ENCODE measurements around the gene DYNLRB1.

DYNLRB1 gene

GRCh38 chr20:34581341-34582184, 65.3 kb downstream of the DYNLRB1 start:
- no peaks in the 10 kb centered on the region for H3K9me3 ChIP-seq (ENCODE audit: control insufficient read depth in 1 of 2, low read length in 2 of 2)
- peaks cover 17 to 28% of the 10 kb centered on the region in 2 donors for H3K4me1 ChIP-seq (ENCODE audit: control insufficient read depth in 1 of 2, insufficient read depth in 2 of 2, low read length in 2 of 2)
- no peaks in the 10 kb centered on the region for H3K27me3 ChIP-seq (ENCODE audit: control insufficient read depth in 1 of 2, insufficient read depth in 2 of 2, low read length in 2 of 2)
- no peak overlapping the region for H3K27ac ChIP-seq (ENCODE audit: low read depth, low read length)
- H3K4me3 ChIP-seq (ENCODE audit: low read depth in 1 of 2, low read length in 2 of 2), result no peak overlapping the region
- H3K9ac ChIP-seq (ENCODE audit: low read depth in 1 of 2, low read length in 2 of 2), result no peak overlapping the region
- peaks cover 7 to 21% of the 10 kb centered on the region in 2 donors for H3K36me3 ChIP-seq (ENCODE audit: control insufficient read depth in 1 of 2, insufficient read depth in 2 of 2, low read length in 2 of 2)

- peaks cover 17 to 28% of the 10 kb centered on the region in 2 donors for H3K4me1 ChIP-seq (ENCODE audit: control insufficient read depth in 1 of 2, insufficient read depth in 2 of 2, low read length in 2 of 2)
- H3K9me3 ChIP-seq (ENCODE audit: control insufficient read depth in 1 of 2, low read length in 2 of 2), result no peaks in the 10 kb centered on the region
- H3K9ac ChIP-seq (ENCODE audit: low read depth in 1 of 2, low read length in 2 of 2), result no peak overlapping the region
- H3K36me3 ChIP-seq (ENCODE audit: control insufficient read depth in 1 of 2, insufficient read depth in 2 of 2, low read length in 2 of 2), result peaks cover 7 to 21% of the 10 kb centered on the region in 2 donors
- no peak overlapping the region for H3K4me3 ChIP-seq (ENCODE audit: low read depth in 1 of 2, low read length in 2 of 2)
- H3K27me3 ChIP-seq (ENCODE audit: control insufficient read depth in 1 of 2, insufficient read depth in 2 of 2, low read length in 2 of 2), result no peaks in the 10 kb centered on the region
- no peak overlapping the region for H3K27ac ChIP-seq (ENCODE audit: low read depth, low read length)
Measured at GRCh38 chr20:34582221-34582620, 66.0 kb downstream of the DYNLRB1 start.

- Histone ChIP-seq H3K4me3 (ENCODE audit: low read depth in 1 of 2, low read length in 2 of 2) (no peak overlapping the region), H3K4me1 (ENCODE audit: control insufficient read depth in 1 of 2, insufficient read depth in 2 of 2, low read length in 2 of 2) (peaks cover 17 to 28% of the 10 kb centered on the region in 2 donors), H3K9ac (ENCODE audit: low read depth in 1 of 2, low read length in 2 of 2) (no peak overlapping the region), H3K36me3 (ENCODE audit: control insufficient read depth in 1 of 2, insufficient read depth in 2 of 2, low read length in 2 of 2) (peaks cover 7 to 21% of the 10 kb centered on the region in 2 donors), H3K27ac (ENCODE audit: low read depth, low read length) (no peak overlapping the region), H3K27me3 (ENCODE audit: control insufficient read depth in 1 of 2, insufficient read depth in 2 of 2, low read length in 2 of 2) (no peaks in the 10 kb centered on the region), H3K9me3 (ENCODE audit: control insufficient read depth in 1 of 2, low read length in 2 of 2) (no peaks in the 10 kb centered on the region)
Measured at GRCh38 chr20:34582911-34583310, 66.7 kb downstream of the DYNLRB1 start.

GRCh38 chr20:34583544-34583943, 67.3 kb downstream of the DYNLRB1 start:
- peaks cover 7 to 21% of the 10 kb centered on the region in 2 donors for H3K36me3 ChIP-seq (ENCODE audit: control insufficient read depth in 1 of 2, insufficient read depth in 2 of 2, low read length in 2 of 2)
- peaks cover 17 to 27% of the 10 kb centered on the region in 2 donors for H3K4me1 ChIP-seq (ENCODE audit: control insufficient read depth in 1 of 2, insufficient read depth in 2 of 2, low read length in 2 of 2)
- no peak overlapping the region for H3K4me3 ChIP-seq (ENCODE audit: low read depth in 1 of 2, low read length in 2 of 2)
- H3K9ac ChIP-seq (ENCODE audit: low read depth in 1 of 2, low read length in 2 of 2), result no peak overlapping the region
- H3K9me3 ChIP-seq (ENCODE audit: control insufficient read depth in 1 of 2, low read length in 2 of 2), result no peaks in the 10 kb centered on the region
- no peak overlapping the region for H3K27ac ChIP-seq (ENCODE audit: low read depth, low read length)
- no peaks in the 10 kb centered on the region for H3K27me3 ChIP-seq (ENCODE audit: control insufficient read depth in 1 of 2, insufficient read depth in 2 of 2, low read length in 2 of 2)

DNA sequence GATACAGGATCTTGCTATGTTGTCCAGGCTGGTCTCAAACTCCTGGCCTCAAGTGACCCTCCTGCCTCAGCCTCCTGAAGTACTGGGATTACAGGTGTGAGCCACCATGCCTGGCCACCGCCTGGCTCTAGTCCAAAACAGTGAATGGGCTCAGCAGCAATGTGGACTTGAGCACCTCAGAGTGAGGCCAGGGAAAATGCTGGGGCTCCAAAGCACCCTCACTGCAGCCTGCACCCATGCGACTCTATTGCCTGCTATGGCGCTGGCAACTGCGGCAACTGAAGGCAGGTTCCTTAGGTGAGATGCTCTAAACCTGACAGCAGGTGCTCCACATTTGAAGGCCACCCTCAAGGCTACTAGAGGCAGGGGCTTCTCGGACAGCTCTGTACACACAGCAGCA, 68.8 kb downstream of the DYNLRB1 start:
- Histone ChIP-seq H3K9ac (ENCODE audit: low read depth in 1 of 2, low read length in 2 of 2) (no peak overlapping the region), H3K4me3 (ENCODE audit: low read depth in 1 of 2, low read length in 2 of 2) (no peak overlapping the region), H3K27me3 (ENCODE audit: control insufficient read depth in 1 of 2, insufficient read depth in 2 of 2, low read length in 2 of 2) (no peaks in the 10 kb centered on the region), H3K27ac (ENCODE audit: low read depth, low read length) (no peak overlapping the region), H3K36me3 (ENCODE audit: control insufficient read depth in 1 of 2, insufficient read depth in 2 of 2, low read length in 2 of 2) (peaks cover 7 to 21% of the 10 kb centered on the region in 2 donors), H3K4me1 (ENCODE audit: control insufficient read depth in 1 of 2, insufficient read depth in 2 of 2, low read length in 2 of 2) (peaks cover 9 to 16% of the 10 kb centered on the region in 2 donors), H3K9me3 (ENCODE audit: control insufficient read depth in 1 of 2, low read length in 2 of 2) (no peaks in the 10 kb centered on the region)

DNA sequence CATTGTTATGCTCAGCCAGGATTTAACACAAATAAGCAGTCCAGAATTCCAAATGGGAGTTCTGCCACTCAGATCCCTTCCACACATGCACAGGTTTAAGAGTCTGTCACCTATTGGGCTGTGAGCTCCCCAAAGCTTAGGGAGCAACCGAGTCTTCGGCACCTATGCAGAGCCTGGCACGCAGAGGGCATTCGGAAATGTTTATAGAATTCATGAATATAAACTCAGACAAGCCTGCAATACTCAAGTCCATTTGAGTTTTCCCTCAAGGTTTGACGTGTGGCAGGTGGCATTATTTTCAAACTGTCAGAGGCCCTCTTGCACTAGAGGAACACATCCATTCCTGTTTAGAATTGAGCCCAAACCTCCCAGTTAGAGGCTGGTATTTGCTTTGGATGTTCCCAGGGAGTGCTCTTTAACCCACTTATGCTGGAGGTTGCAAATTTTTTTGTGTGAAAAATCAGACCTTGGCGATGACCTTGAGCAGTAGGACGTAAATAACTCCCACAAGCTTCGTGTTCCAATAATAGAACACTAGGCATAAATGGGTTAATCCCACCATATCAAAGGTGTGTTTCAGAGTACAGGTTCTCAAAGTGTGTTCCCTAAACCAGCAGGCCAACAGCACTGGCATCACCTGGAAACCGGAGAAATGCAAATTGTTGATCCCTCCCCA, 70.4 kb downstream of the DYNLRB1 start:
- no peak overlapping the region for H3K4me3 ChIP-seq (ENCODE audit: low read depth in 1 of 2, low read length in 2 of 2)
- H3K27ac ChIP-seq (ENCODE audit: low read depth, low read length), result no peak overlapping the region

More for the DNA sequence above, 70.4 kb downstream of the DYNLRB1 start:
- no peak overlapping the region for H3K9ac ChIP-seq (ENCODE audit: low read depth in 1 of 2, low read length in 2 of 2)
- H3K4me1 ChIP-seq (ENCODE audit: control insufficient read depth in 1 of 2, insufficient read depth in 2 of 2, low read length in 2 of 2), result peaks cover 3 to 8% of the 10 kb centered on the region in 2 donors
- no peaks in the 10 kb centered on the region for H3K9me3 ChIP-seq (ENCODE audit: control insufficient read depth in 1 of 2, low read length in 2 of 2)
- peaks cover 3 to 19% of the 10 kb centered on the region in 2 donors for H3K36me3 ChIP-seq (ENCODE audit: control insufficient read depth in 1 of 2, insufficient read depth in 2 of 2, low read length in 2 of 2)
- H3K27me3 ChIP-seq (ENCODE audit: control insufficient read depth in 1 of 2, insufficient read depth in 2 of 2, low read length in 2 of 2), result no peaks in the 10 kb centered on the region
